H1 (cell line): ENCODE measurements around the gene HNF1A. TPM values are rescaled to one million over a fixed set of nuclear protein-coding genes. Genes with fewer than 3 reads are reported as not detected.

ENCODE experiments used
- CTCF ChIA-PET: fragments of 300-600 bp; sonication (Branson Sonifier 250); formaldehyde crosslinking; loops from one replicate; lab custom pipeline; 2021; ENCODE audit not compliant: partially characterized antibody; lab: Charles Lee
- POLR2A ChIA-PET: fragments of 300-600 bp; sonication (Branson Sonifier 250); formaldehyde crosslinking; loops from one replicate; lab custom pipeline; 2021; ENCODE audit warnings: inconsistent platforms; ENCODE audit not compliant: partially characterized antibody; lab: Charles Lee
- DNase-seq, 2 experiments: peaks; one replicate each; pipeline versions ENCODE4 v3.0.0 to v3.0.0-alpha.2; 2010 to 2022; ENCODE audit warnings: low spot score in 2 of 2, low read depth in 1 of 2, mixed read lengths in 1 of 2
- FAIRE-seq: peaks from 2 replicates; lab custom pipeline; 2011; peaks lifted over from hg19 to GRCh38; lab: Jason Lieb, UNC
- H2AFZ ChIP-seq: 2 replicates; pipeline ENCODE4 v1.8.1; 2012; ENCODE audit warnings: low read length, inconsistent platforms
- H2AK5ac ChIP-seq: 2 replicates; pipeline ENCODE4 v1.6.1; 2013; ENCODE audit warnings: low read depth, low read length
- H2BK120ac ChIP-seq: replicated peaks from 2 replicates; pipeline ENCODE3; 2013; ENCODE audit warnings: low read depth, low read length, inconsistent platforms
- H2BK12ac ChIP-seq: 2 replicates; pipeline ENCODE4 v1.6.1; 2013; ENCODE audit warnings: low read depth, low read length
- H2BK15ac ChIP-seq: 2 replicates; pipeline ENCODE4 v1.6.1; 2013; ENCODE audit warnings: low read length
- H2BK20ac ChIP-seq: 2 replicates; pipeline ENCODE4 v1.6.1; 2013; ENCODE audit warnings: low read length
- H2BK5ac ChIP-seq: 2 replicates; pipeline ENCODE4 v1.6.1; 2013; ENCODE audit warnings: low read depth, low read length
- H3K14ac ChIP-seq: 2 replicates; pipeline ENCODE4 v1.6.1; 2013; ENCODE audit warnings: inconsistent platforms; ENCODE audit not compliant: insufficient read length
- H3K18ac ChIP-seq: 2 replicates; pipeline ENCODE4 v1.6.1; 2013; ENCODE audit warnings: low read length; ENCODE audit errors: extremely low read depth
- H3K23ac ChIP-seq: 2 replicates; pipeline ENCODE4 v1.6.1; 2013; ENCODE audit warnings: inconsistent platforms; ENCODE audit not compliant: insufficient read length
- H3K23me2 ChIP-seq: 2 replicates; pipeline ENCODE4 v1.6.1; 2013; ENCODE audit warnings: low read depth, low read length
- H3K27ac ChIP-seq: 2 replicates; pipeline ENCODE4 v1.6.1; 2011; ENCODE audit warnings: low read depth, low read length, inconsistent platforms
- H3K27me3 ChIP-seq, 4 experiments: replicated peaks in 1 of 4; 1 replicate in 1 of 4; 2 replicates in 3 of 4; pipeline versions ENCODE4 v1.6.1 to v1.8.1; 2011 to 2013; ENCODE audit warnings: low read length in 3 of 4, mild to moderate bottlenecking in 3 of 4, inconsistent platforms in 2 of 4, mixed read lengths in 2 of 4, moderate library complexity in 1 of 4; ENCODE audit not compliant: control insufficient read depth in 3 of 4, insufficient read depth in 3 of 4; ENCODE audit errors: extremely low read depth in 1 of 4
- H3K36me3 ChIP-seq, 4 experiments: 2 replicates each; pipeline versions ENCODE4 v1.6.1 to v1.8.1; 2011 to 2013; ENCODE audit warnings: mild to moderate bottlenecking in 4 of 4, low read length in 3 of 4, moderate library complexity in 2 of 4, control low read depth in 1 of 4, inconsistent platforms in 1 of 4; ENCODE audit not compliant: insufficient read depth in 4 of 4, control insufficient read depth in 2 of 4
- H3K4ac ChIP-seq: replicated peaks from 2 replicates; pipeline ENCODE3; 2013; ENCODE audit warnings: low read length, low read depth, mixed read lengths, inconsistent platforms; ENCODE audit not compliant: insufficient read length
- H3K4me1 ChIP-seq, 4 experiments: replicated peaks in 1 of 4; 1 replicate in 1 of 4; 2 replicates in 3 of 4; pipeline versions ENCODE4 v1.6.1 to v1.8.1; 2011 to 2013; ENCODE audit warnings: low read length in 3 of 4, inconsistent platforms in 2 of 4, mixed read lengths in 1 of 4; ENCODE audit not compliant: insufficient read depth in 4 of 4, control insufficient read depth in 3 of 4
- H3K4me2 ChIP-seq, 2 experiments: 2 replicates each; pipeline versions ENCODE4 v1.6.1 to v1.8.1; 2011 to 2013; ENCODE audit warnings: low read depth in 2 of 2, low read length in 2 of 2, control low read depth in 1 of 2, inconsistent platforms in 1 of 2, mild to moderate bottlenecking in 1 of 2; ENCODE audit not compliant: insufficient read depth in 1 of 2
- H3K4me3 ChIP-seq, 4 experiments: fragments of 200-600, 300-600 bp in 1 of 4; sonication (generic), shearing (Covaris generic), sonication (Bioruptor Twin) in 1 of 4; 2 replicates each; pipeline versions ENCODE4 v1.5.1 to v1.8.1; 2011 to 2016; ENCODE audit warnings: low read length in 4 of 4, low read depth in 3 of 4, control low read depth in 2 of 4, inconsistent platforms in 2 of 4, mild to moderate bottlenecking in 2 of 4, mixed read lengths in 1 of 4, moderate library complexity in 1 of 4; ENCODE audit not compliant: insufficient read depth in 2 of 4; ENCODE audit errors: extremely low read depth in 1 of 4
- H3K56ac ChIP-seq: replicated peaks from 2 replicates; pipeline ENCODE3; 2013; ENCODE audit warnings: low read depth, mild to moderate bottlenecking, mixed read lengths, low read length, inconsistent platforms; ENCODE audit not compliant: insufficient read length
- H3K79me1 ChIP-seq: 2 replicates; pipeline ENCODE4 v1.6.1; 2013; ENCODE audit warnings: low read depth, low read length, control low read depth
- H3K79me2 ChIP-seq, 2 experiments: 2 replicates each; pipeline versions ENCODE4 v1.6.1 to v1.8.1; 2012 to 2013; ENCODE audit warnings: low read length in 2 of 2, mild to moderate bottlenecking in 2 of 2, inconsistent platforms in 1 of 2; ENCODE audit not compliant: insufficient read depth in 2 of 2, control insufficient read depth in 1 of 2
- H3K9ac ChIP-seq, 4 experiments: replicated peaks in 1 of 4; 1 replicate in 1 of 4; 2 replicates in 3 of 4; pipeline versions ENCODE4 v1.6.1 to v1.8.1; 2011 to 2013; ENCODE audit warnings: low read depth in 3 of 4, low read length in 3 of 4, control low read depth in 2 of 4, mild to moderate bottlenecking in 2 of 4, moderate library complexity in 2 of 4, inconsistent platforms in 1 of 4; ENCODE audit errors: extremely low read depth in 1 of 4
- H3K9me3 ChIP-seq, 2 experiments: 2 replicates each; pipeline versions ENCODE4 v1.6.1 to v1.8.1; 2012 to 2013; ENCODE audit warnings: mild to moderate bottlenecking in 2 of 2, moderate library complexity in 2 of 2, control low read depth in 1 of 2, inconsistent platforms in 1 of 2, low read depth in 1 of 2, low read length in 1 of 2, mixed read lengths in 1 of 2; ENCODE audit not compliant: insufficient read depth in 2 of 2
- H4K20me1 ChIP-seq, 2 experiments: replicated peaks in 1 of 2; 2 replicates each; pipeline versions ENCODE3 to v1.8.1; 2011 to 2013; ENCODE audit warnings: inconsistent platforms in 2 of 2, low read length in 2 of 2, mild to moderate bottlenecking in 1 of 2; ENCODE audit not compliant: insufficient read depth in 2 of 2, control insufficient read depth in 1 of 2
- H4K5ac ChIP-seq: 2 replicates; pipeline ENCODE4 v1.6.1; 2013; ENCODE audit warnings: low read length, low read depth, mixed read lengths, inconsistent platforms; ENCODE audit not compliant: insufficient read length
- H4K8ac ChIP-seq: 2 replicates; pipeline ENCODE4 v1.8.0; 2013; ENCODE audit warnings: mild to moderate bottlenecking, moderate library complexity, low read length, inconsistent platforms; ENCODE audit not compliant: insufficient read depth; ENCODE audit errors: extremely low read depth
- H4K91ac ChIP-seq: replicated peaks from 2 replicates; pipeline ENCODE3; 2013; ENCODE audit warnings: low read length, mixed read lengths, inconsistent platforms; ENCODE audit not compliant: insufficient read length
- BRCA1 ChIP-seq: IDR thresholded peaks from 2 replicates; pipeline ENCODE4 v1.6.1; 2012; ENCODE audit warnings: low read depth, low read length, improper control_type of control experiment
- CEBPB ChIP-seq: IDR thresholded peaks from 2 replicates; pipeline ENCODE4 v1.6.1; 2012; ENCODE audit warnings: low read depth, low read length
- FOSL1 ChIP-seq: IDR thresholded peaks from 2 replicates; pipeline ENCODE4 v1.6.1; 2011; ENCODE audit warnings: mild to moderate bottlenecking, low read depth, low read length, moderate library complexity; ENCODE audit not compliant: insufficient read depth
- MAX ChIP-seq: IDR thresholded peaks from 2 replicates; pipeline ENCODE4 v1.6.1; 2012; ENCODE audit warnings: inconsistent platforms
- POU5F1 ChIP-seq: IDR thresholded peaks from 2 replicates; pipeline ENCODE4 v1.6.1; 2011; ENCODE audit warnings: low read depth, mild to moderate bottlenecking, low read length, moderate library complexity
- SP2 ChIP-seq: IDR thresholded peaks from 2 replicates; pipeline ENCODE4 v1.6.1; 2012; ENCODE audit warnings: mild to moderate bottlenecking, low read length, inconsistent platforms
- TBP ChIP-seq: IDR thresholded peaks from 2 replicates; pipeline ENCODE4 v1.6.1; 2011; ENCODE audit warnings: low read depth, low read length, improper control_type of control experiment
- WGBS, 2 experiments: shearing (Covaris generic) in 1 of 2; methylation state at CpG; one replicate each; pipeline versions ENCODE4 v1.1.6 to v1.1.7; 2013 to 2015; ENCODE audit warnings: low lambda C conversion rate in 2 of 2, mixed read lengths in 2 of 2, inconsistent platforms in 1 of 2, low coverage in 1 of 2, missing lambda C conversion rate in 1 of 2; ENCODE audit not compliant: insufficient replicate concordance in 2 of 2, insufficient coverage in 1 of 2, insufficient read length in 1 of 2; ENCODE audit errors: extremely low coverage in 1 of 2, missing lambda C conversion rate in 1 of 2; 5-methylcytosine and 5-hydroxymethylcytosine counted together
- polyA plus RNA-seq, 7 experiments: library from polyadenylated mRNA; depleted of rRNA in 3 of 7; stranded (reverse) in 5 of 7; unstranded in 2 of 7; fragments of >200 nt in 5 of 7; fragments of 200-250 nt in 2 of 7; gene quantifications; 1 replicate in 5 of 7; 2 replicates in 1 of 7; 4 replicates in 1 of 7; pipeline versions ENCODE4 v1.2.1 to v1.2.3, GENCODE V29; 2011 to 2013; ENCODE audit warnings: missing spikeins in 2 of 7, mixed read lengths in 2 of 7
- total RNA-seq: library from RNA; stranded (reverse); fragmentation: NEBNext Ultra II Directional; extraction: Animal tissue kit (Norgen Biotek cat#: 25700); gene quantifications from 2 replicates; pipeline ENCODE4 v1.2.1, GENCODE V29; 2021
- TF ChIP-seq, protein P1 (sequence below): IDR thresholded peaks from 2 replicates; pipeline ENCODE4 v1.6.1; 2011; ENCODE audit warnings: low read length, improper control_type of control experiment
- TF ChIP-seq, protein P2 (sequence below): IDR thresholded peaks from 2 replicates; pipeline ENCODE4 v1.6.1; 2011; ENCODE audit warnings: low read depth, mild to moderate bottlenecking, low read length; ENCODE audit not compliant: insufficient read depth

The HNF1A gene
- total and polyA plus RNA-seq, 2 of the 8 experiments (the other 6 are each of a cell fraction or from before 2014, with no cell fraction given) = not detected

- DNase-seq (no peak), FAIRE-seq (no peak)
- no peaks in the 10 kb centered on the region; the same call in 1 of the 2 replicates for H3K23me2 ChIP-seq
- no peak overlapping the region for H3K9ac ChIP-seq
- H2BK5ac ChIP-seq = no peak overlapping the region
- no peak overlapping the region for H4K5ac ChIP-seq
- no peak overlapping the region for H3K4me3 ChIP-seq
- no peak overlapping the region for H3K4me2 ChIP-seq
- no peaks in the 10 kb centered on the region for H3K27me3 ChIP-seq
- no peak overlapping the region for H3K18ac ChIP-seq
- no peaks in the 10 kb centered on the region for H3K79me1 ChIP-seq
- H4K20me1 ChIP-seq = no peaks in the 10 kb centered on the region
- H2BK15ac ChIP-seq = no peak overlapping the region
- POLR2A ChIA-PET = no interaction called here
- no peak overlapping the region for H3K56ac ChIP-seq
- TF ChIP-seq FOSL1 = no peak
- TF ChIP-seq CEBPB = no peak
- no peak for TF ChIP-seq BRCA1
- no peak for TF ChIP-seq TBP
- no peak for TF ChIP-seq MAX
- TF ChIP-seq SP2 = no peak
- TF ChIP-seq, protein P1, sequence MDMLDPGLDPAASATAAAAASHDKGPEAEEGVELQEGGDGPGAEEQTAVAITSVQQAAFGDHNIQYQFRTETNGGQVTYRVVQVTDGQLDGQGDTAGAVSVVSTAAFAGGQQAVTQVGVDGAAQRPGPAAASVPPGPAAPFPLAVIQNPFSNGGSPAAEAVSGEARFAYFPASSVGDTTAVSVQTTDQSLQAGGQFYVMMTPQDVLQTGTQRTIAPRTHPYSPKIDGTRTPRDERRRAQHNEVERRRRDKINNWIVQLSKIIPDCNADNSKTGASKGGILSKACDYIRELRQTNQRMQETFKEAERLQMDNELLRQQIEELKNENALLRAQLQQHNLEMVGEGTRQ = no peak
- no peak for TF ChIP-seq POU5F1
- TF ChIP-seq, protein P2, sequence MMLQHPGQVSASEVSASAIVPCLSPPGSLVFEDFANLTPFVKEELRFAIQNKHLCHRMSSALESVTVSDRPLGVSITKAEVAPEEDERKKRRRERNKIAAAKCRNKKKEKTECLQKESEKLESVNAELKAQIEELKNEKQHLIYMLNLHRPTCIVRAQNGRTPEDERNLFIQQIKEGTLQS = no peak
- H3K79me2 ChIP-seq = no peaks in the 10 kb centered on the region
- WGBS, 2 experiments = 93% methylated on average over 6 of the region's 6 CpGs; no CpG with 5 or more reads in 1 of the 2 experiments
- H3K4me1 ChIP-seq = no peaks in the 10 kb centered on the region; a peak in 1 of 7 replicates
- H3K27ac ChIP-seq = no peak overlapping the region
- no peak overlapping the region for H2AFZ ChIP-seq
- no peak overlapping the region for H2BK12ac ChIP-seq
- no peak overlapping the region for H3K23ac ChIP-seq
- H3K9me3 ChIP-seq = no peaks in the 10 kb centered on the region
- H3K36me3 ChIP-seq = no peaks in the 10 kb centered on the region
- H2BK20ac ChIP-seq = no peak overlapping the region
- no peak overlapping the region for H3K4ac ChIP-seq
- H4K91ac ChIP-seq = no peak overlapping the region
- CTCF ChIA-PET = interaction anchor here (0.8 to 2.2 kb wide), 3 partner anchors 8 to 453 kb away, joined by 3 to 7 read pairs (median 5); no protein-coding TSS in a partner anchor
- no peak overlapping the region for H4K8ac ChIP-seq
- no peak overlapping the region for H3K14ac ChIP-seq
- H2AK5ac ChIP-seq = no peak overlapping the region
- H2BK120ac ChIP-seq = no peak overlapping the region
Observed at GRCh38 chr12:121036810-121037326, 58.5 kb downstream of the HNF1A start.
